K562 (cell line): ENCODE results near the gene PPM1E. TPM values are rescaled to one million over a fixed set of nuclear protein-coding genes. Genes with fewer than 3 reads are reported as not detected.

Experiments
- DPF2 ChIP-seq: fragments of 450-650 bp; IDR thresholded peaks from 2 replicates; pipeline ENCODE4 v1.6.1; 2016
- FOXM1 ChIP-seq, 2 experiments: fragments of 450-650 bp in 1 of 2; sonication (generic) in 1 of 2; formaldehyde crosslinking in 1 of 2; IDR thresholded peaks; 2 replicates each; pipeline versions ENCODE4 v1.6.1 to v1.9.0; 2017 to 2022; ENCODE audit warnings: low read depth in 2 of 2, mild to moderate bottlenecking in 2 of 2, missing genetic modification reagents in 1 of 2, moderate library complexity in 1 of 2
- HDAC6 ChIP-seq: IDR thresholded peaks from 2 replicates; pipeline ENCODE4 v1.6.1; 2012; ENCODE audit warnings: low read depth, mild to moderate bottlenecking, control low read depth, inconsistent platforms, low read length, moderate library complexity
- JUNB ChIP-seq: fragments of 450-650 bp; formaldehyde crosslinking; conservative IDR thresholded peaks from 2 replicates; pipeline ENCODE4 v1.4.0; 2020; ENCODE audit warnings: mild to moderate bottlenecking
- KLF6 ChIP-seq: fragments of 250-450 bp; sonication (Bioruptor Pico); IDR thresholded peaks from 2 replicates; pipeline ENCODE4 v1.4.0; 2020; ENCODE audit warnings: mild to moderate bottlenecking, moderate library complexity, borderline replicate concordance
- NFE2 ChIP-seq: IDR thresholded peaks from 2 replicates; pipeline ENCODE4 v1.6.1; 2014; ENCODE audit warnings: antibody characterized with exemption, low read depth
- NFRKB ChIP-seq: fragments of 450-650 bp; IDR thresholded peaks from 2 replicates; pipeline ENCODE4 v1.6.1; 2016; ENCODE audit warnings: low read depth
- NR1H2 ChIP-seq: sonication (generic); formaldehyde crosslinking; IDR thresholded peaks from 2 replicates; pipeline ENCODE4 v1.4.0; 2020; ENCODE audit warnings: mild to moderate bottlenecking, missing genetic modification reagents
- PML ChIP-seq: IDR thresholded peaks from 2 replicates; pipeline ENCODE4 v1.6.1; 2012; ENCODE audit warnings: low read length, inconsistent platforms
- PTRF ChIP-seq: fragments of 450-650 bp; IDR thresholded peaks from 2 replicates; pipeline ENCODE4 v1.6.1; 2016; ENCODE audit warnings: mild to moderate bottlenecking, missing genetic modification characterization, missing compliant biosample characterization
- STAT5B ChIP-seq: fragments of 250-450 bp; sonication (Bioruptor Pico); IDR thresholded peaks from 2 replicates; pipeline ENCODE4 v1.8.0; 2021; ENCODE audit warnings: mild to moderate bottlenecking, inconsistent platforms
- TCF7 ChIP-seq: sonication (generic); IDR thresholded peaks from 2 replicates; pipeline ENCODE4 v1.6.1; 2016; ENCODE audit warnings: antibody characterized with exemption, borderline replicate concordance
- THAP7 ChIP-seq: fragments of 250-450 bp; sonication (Bioruptor Pico); IDR thresholded peaks from 2 replicates; pipeline ENCODE4 v1.5.0; 2021
- ZBTB40 ChIP-seq, 2 experiments: fragments of 450-650 bp in 1 of 2; sonication (generic) in 1 of 2; formaldehyde crosslinking in 1 of 2; IDR thresholded peaks; 2 replicates each; pipeline versions ENCODE4 v1.7.1 to v1.9.0; 2016 to 2022; ENCODE audit warnings: inconsistent platforms in 1 of 2, mild to moderate bottlenecking in 1 of 2, missing genetic modification reagents in 1 of 2
- ZKSCAN3 ChIP-seq: fragments of 250-450 bp; sonication (Bioruptor Pico); IDR thresholded peaks from 2 replicates; pipeline ENCODE4 v1.4.0; 2020
- ZNF165 ChIP-seq: fragments of 250-450 bp; sonication (Bioruptor Pico); IDR thresholded peaks from 2 replicates; pipeline ENCODE4 v1.4.0; 2020; ENCODE audit warnings: borderline replicate concordance
- ZNF644 ChIP-seq: fragments of 200-800 bp; sonication (Bioruptor generic); IDR thresholded peaks from 2 replicates; pipeline ENCODE4 v1.6.1; 2016; ENCODE audit warnings: low read depth, missing genetic modification characterization, missing compliant biosample characterization
- polyA plus RNA-seq, 8 experiments: library from polyadenylated mRNA; depleted of rRNA in 4 of 8; stranded (reverse) in 5 of 8; unstranded in 3 of 8; fragments of >200 nt; fragmentation: Nextera tagmentation in 2 of 8; fragmentation: Illumina TruSeq in 1 of 8; extraction: Ambion mirVana in 2 of 8; extraction: Trizol in 1 of 8; gene quantifications; 2 replicates each; pipeline versions ENCODE4 v1.2.1 to v1.2.3, GENCODE V29; 2011 to 2014; ENCODE audit warnings: inconsistent platforms in 1 of 8, missing spikeins in 1 of 8
- total RNA-seq, 7 experiments: library from RNA; depleted of rRNA in 6 of 7; stranded (reverse); fragments of >200 nt in 6 of 7; fragmentation: Illumina TruSeq in 2 of 7; extraction: Trizol in 2 of 7; gene quantifications; 2 replicates each; pipeline versions ENCODE4 v1.2.1 to v1.2.3, GENCODE V29; 2011 to 2021; ENCODE audit warnings: low replicate concordance in 1 of 7
- TF ChIP-seq, protein P1 (sequence below), 2 experiments: IDR thresholded peaks in 1 of 2; conservative IDR thresholded peaks in 1 of 2; 2 replicates each; pipeline ENCODE4 v1.6.1; 2016; ENCODE audit warnings: low read depth in 2 of 2, mild to moderate bottlenecking in 1 of 2, missing compliant biosample characterization in 1 of 2, missing genetic modification characterization in 1 of 2, moderate library complexity in 1 of 2

The PPM1E gene
- total and polyA plus RNA-seq, 9 of the 15 experiments (the other 6 are each of a cell fraction or from before 2014, with no cell fraction given): 1.0 to 5.7 (median 4.7) TPM

DNA sequence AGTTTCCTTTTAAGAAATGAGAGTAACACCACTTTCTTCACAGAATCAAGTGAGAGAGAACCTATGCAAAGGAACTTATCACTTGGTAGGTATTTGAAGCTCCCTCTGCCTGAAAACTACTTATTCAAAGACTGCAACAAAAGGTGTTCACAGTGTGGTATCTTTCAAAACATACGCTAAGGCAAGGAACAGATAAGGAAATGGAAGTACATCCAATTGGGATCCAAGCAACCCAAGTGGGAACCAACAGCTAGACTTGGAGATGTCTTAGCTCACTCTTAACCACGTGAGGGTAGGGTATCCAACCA, 431 bp upstream of the PPM1E start (continued):
- TF ChIP-seq ZBTB40 (IDR thresholded peaks at IDR 0.05): no peak
- no peak for TF ChIP-seq ZBTB40 (CRISPR knock-in tag; IDR thresholded peaks at IDR 0.05)
- TF ChIP-seq JUNB (CRISPR knock-in tag): no peak
- peak; percentile 41; the same call in 1 of the 2 replicates for TF ChIP-seq DPF2
- TF ChIP-seq, protein P1, sequence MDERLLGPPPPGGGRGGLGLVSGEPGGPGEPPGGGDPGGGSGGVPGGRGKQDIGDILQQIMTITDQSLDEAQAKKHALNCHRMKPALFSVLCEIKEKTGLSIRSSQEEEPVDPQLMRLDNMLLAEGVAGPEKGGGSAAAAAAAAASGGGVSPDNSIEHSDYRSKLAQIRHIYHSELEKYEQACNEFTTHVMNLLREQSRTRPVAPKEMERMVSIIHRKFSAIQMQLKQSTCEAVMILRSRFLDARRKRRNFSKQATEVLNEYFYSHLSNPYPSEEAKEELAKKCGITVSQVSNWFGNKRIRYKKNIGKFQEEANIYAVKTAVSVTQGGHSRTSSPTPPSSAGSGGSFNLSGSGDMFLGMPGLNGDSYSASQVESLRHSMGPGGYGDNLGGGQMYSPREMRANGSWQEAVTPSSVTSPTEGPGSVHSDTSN (CRISPR knock-in tag; IDR thresholded peaks at IDR 0.05; ENCODE audit: low read depth): no peak
- TF ChIP-seq, protein P1 (tag; conservative IDR thresholded peaks at IDR 0.05; ENCODE audit: low read depth): no peak
- no peak for TF ChIP-seq KLF6
- TF ChIP-seq STAT5B (CRISPR knock-in tag): no peak
- TF ChIP-seq TCF7: no peak
- no peak for TF ChIP-seq PTRF (tag)
- TF ChIP-seq THAP7: no peak
- TF ChIP-seq ZNF644: no peak
- no peak for TF ChIP-seq PML
- no peak for TF ChIP-seq NFE2
- no peak for TF ChIP-seq FOXM1 (IDR thresholded peaks at IDR 0.05; ENCODE audit: low read depth)
- TF ChIP-seq FOXM1 (CRISPR knock-in tag; IDR thresholded peaks at IDR 0.05; ENCODE audit: low read depth): 0 out of 2 replicates have a peak, but pooled peaks have one; percentile 20
- TF ChIP-seq ZKSCAN3 (CRISPR knock-in tag): no peak
- TF ChIP-seq ZNF165 (CRISPR knock-in tag): no peak
- no peak for TF ChIP-seq NR1H2 (CRISPR knock-in tag)
- no peak for TF ChIP-seq NFRKB
- TF ChIP-seq HDAC6: no peak
